HG03457 (cell line): ENCODE results near the gene PLXDC1.
"Not testable (repeated sequence)": the region's sequence is repeated elsewhere in the genome, so short reads cannot be mapped to it uniquely, and the experiment has no call there.

Source experiments
- ATAC-seq: cut with Tn5 transposase; IDR thresholded peaks from one replicate; pipeline ENCODE4 v1.9.1; 2021; ENCODE audit warnings: moderate number of reproducible peaks; ENCODE audit not compliant: unreplicated experiment

Gene PLXDC1

GRCh38 chr17:39129544-39129943 is 21.9 kb downstream of the PLXDC1 start:
- not testable (repeated sequence) for ATAC-seq

- ATAC-seq, result no peak
Measured at GRCh38 chr17:39126436-39126835, 25.0 kb downstream of the PLXDC1 start.

GRCh38 chr17:39125143-39125875 is 26.1 kb downstream of the PLXDC1 start:
- ATAC-seq, result no peak

GRCh38 chr17:39123627-39124026 is 27.8 kb downstream of the PLXDC1 start:
- ATAC-seq, result no peak

- ATAC-seq, result no peak
Measured at GRCh38 chr17:39122991-39123390, 28.4 kb downstream of the PLXDC1 start.

- ATAC-seq, result not testable (repeated sequence)
Measured at GRCh38 chr17:39121919-39122318, 29.5 kb downstream of the PLXDC1 start.

- ATAC-seq, result no peak
Measured at GRCh38 chr17:39118674-39119419, 32.6 kb downstream of the PLXDC1 start.

- no peak for ATAC-seq
Measured at GRCh38 chr17:39116224-39116623, 35.2 kb downstream of the PLXDC1 start.

GRCh38 chr17:39115135-39115534 is 36.3 kb downstream of the PLXDC1 start:
- no peak for ATAC-seq

- ATAC-seq, result no peak
Measured at GRCh38 chr17:39114723-39115122, 36.7 kb downstream of the PLXDC1 start.

- no peak for ATAC-seq
Measured at GRCh38 chr17:39113871-39114270, 37.6 kb downstream of the PLXDC1 start.

- no peak for ATAC-seq
Measured at GRCh38 chr17:39110435-39111136, 40.9 kb downstream of the PLXDC1 start.

- ATAC-seq, result no peak
Measured at GRCh38 chr17:39108461-39109375, 42.7 kb downstream of the PLXDC1 start.

GRCh38 chr17:39107973-39108372 is 43.5 kb downstream of the PLXDC1 start:
- ATAC-seq, result no peak

- ATAC-seq, result no peak
Measured at GRCh38 chr17:39107155-39107554, 44.3 kb downstream of the PLXDC1 start.

- ATAC-seq, result no peak
Measured at GRCh38 chr17:39105705-39106104, 45.7 kb downstream of the PLXDC1 start.

- ATAC-seq, result no peak
Measured at GRCh38 chr17:39104657-39105056, 46.8 kb downstream of the PLXDC1 start.

GRCh38 chr17:39104046-39104445 is 47.4 kb downstream of the PLXDC1 start:
- ATAC-seq, result no peak

GRCh38 chr17:39101091-39101490 is 50.3 kb downstream of the PLXDC1 start:
- no peak for ATAC-seq

- no peak for ATAC-seq
Measured at GRCh38 chr17:39100530-39100929, 50.9 kb downstream of the PLXDC1 start.
